ENCODE data around the gene HLX.

HLX gene

GRCh38 chr1:220928320-220928719 lies 49.1 kb downstream of the HLX start:
- no peak for DNase-seq

GRCh38 chr1:220928725-220929300 lies 49.6 kb downstream of the HLX start:
- no peak for DNase-seq

- no peak for DNase-seq
Measured at GRCh38 chr1:220929304-220929703, 50.1 kb downstream of the HLX start.

Data from islet precursor cell (in vitro differentiated cells).